Panc1 (cell line): Measurements from ENCODE around the gene KBTBD4. TPM values are rescaled to one million over a fixed set of nuclear protein-coding genes. Genes with fewer than 3 reads are reported as not detected.
A peak's percentile ranks its signal among the peaks of the same experiment; 100 is the strongest.

Experiments
- ATAC-seq: fragments of 200-7000 bp; cut with Tn5 transposase; 2 replicates; pipeline ENCODE4 v1.9.1; 2020; ENCODE audit warnings: mild to moderate bottlenecking, moderate library complexity
- BruUV-seq: library from RNA; stranded (reverse); fragments of 400-500 nt; replicated peaks from 2 replicates; lab custom pipeline; 2021; lab: Mats Ljungman, UMichigan
- CTCF ChIA-PET: fragments of 300-600 bp; sonication (Branson Sonifier 250); formaldehyde crosslinking; loops from one replicate; lab custom pipeline; 2022; ENCODE audit warnings: antibody characterized with exemption; lab: Charles Lee
- POLR2A ChIA-PET: fragments of 300-600 bp; sonication (Branson Sonifier 250); formaldehyde crosslinking; loops from one replicate; lab custom pipeline; 2022; ENCODE audit warnings: antibody characterized with exemption; lab: Charles Lee
- DNase-seq: peaks from one replicate; pipeline ENCODE4 v3.0.0-alpha.2; 2010; ENCODE audit warnings: low read depth, low spot score
- H3K27ac ChIP-seq: 2 replicates; pipeline ENCODE4 v1.5.1; 2011; ENCODE audit warnings: mild to moderate bottlenecking, low read length, inconsistent platforms
- H3K27me3 ChIP-seq: fragments of 200-500 bp; sonication (Bioruptor generic); 2 replicates; pipeline ENCODE4 v1.6.0; 2014; ENCODE audit warnings: low read length, inconsistent platforms; ENCODE audit not compliant: control insufficient read depth, insufficient read depth
- H3K36me3 ChIP-seq: fragments of 200-500 bp; sonication (Bioruptor generic); 2 replicates; pipeline ENCODE4 v1.5.1; 2014; ENCODE audit warnings: inconsistent platforms, mild to moderate bottlenecking, low read length, moderate library complexity; ENCODE audit not compliant: control insufficient read depth, insufficient read depth
- H3K4me1 ChIP-seq: 2 replicates; pipeline ENCODE4 v1.5.1; 2011; ENCODE audit warnings: inconsistent platforms, mild to moderate bottlenecking, low read length, moderate library complexity; ENCODE audit not compliant: control insufficient read depth, insufficient read depth
- H3K4me3 ChIP-seq, 2 experiments: 2 replicates each; pipeline ENCODE4 v1.5.1; 2011 to 2012; ENCODE audit warnings: low read depth in 2 of 2, low read length in 2 of 2, mild to moderate bottlenecking in 2 of 2, inconsistent platforms in 1 of 2, moderate library complexity in 1 of 2
- H3K9me3 ChIP-seq: fragments of 200-500 bp; sonication (Bioruptor generic); 2 replicates; pipeline ENCODE4 v1.5.1; 2014; ENCODE audit warnings: low read depth, mild to moderate bottlenecking, inconsistent platforms, low read length, moderate library complexity; ENCODE audit not compliant: control insufficient read depth, insufficient read depth
- POLR2AphosphoS5 ChIP-seq: IDR thresholded peaks from 2 replicates; pipeline ENCODE4 v1.6.1; 2012; ENCODE audit warnings: mild to moderate bottlenecking, low read depth, low read length, moderate library complexity
- SIN3A ChIP-seq: IDR thresholded peaks from 2 replicates; pipeline ENCODE4 v1.6.1; 2012; ENCODE audit warnings: low read depth, mild to moderate bottlenecking, low read length, moderate library complexity, borderline replicate concordance; ENCODE audit not compliant: insufficient read depth
- TCF7L2 ChIP-seq: IDR thresholded peaks from 2 replicates; pipeline ENCODE4 v1.6.1; 2011; ENCODE audit warnings: mild to moderate bottlenecking, low read depth, low read length, inconsistent platforms
- in situ Hi-C: cut with HindIII; loops from 2 replicates; pipeline ENCODE4 v1.10.0; 2016; ENCODE audit warnings: low sequenced_read_pairs, low pct_unique_long_range_greater_than_20kb
- intact Hi-C: fragments of 100-400 bp; cut with micrococcal nuclease; formaldehyde crosslinking; loops from one replicate; pipeline ENCODE4 v1.10.0; 2022; ENCODE audit not compliant: unreplicated experiment
- total RNA-seq: library from RNA; stranded (reverse); gene quantifications from one replicate; pipeline ENCODE4 v1.2.1, GENCODE V29; 2021; ENCODE audit not compliant: unreplicated experiment
- TF ChIP-seq, protein P1 (sequence below): fragments of 450-650 bp; IDR thresholded peaks from 2 replicates; pipeline ENCODE4 v1.5.1; 2017; ENCODE audit warnings: mild to moderate bottlenecking
- TF ChIP-seq, protein P2 (sequence below), 2 experiments: IDR thresholded peaks; 2 replicates each; pipeline ENCODE4 v1.6.1; 2011 to 2012; ENCODE audit warnings: low read depth in 2 of 2, control low read depth in 1 of 2, low read length in 1 of 2, mild to moderate bottlenecking in 1 of 2, moderate library complexity in 1 of 2; ENCODE audit not compliant: insufficient read depth in 1 of 2

Gene KBTBD4
- total RNA-seq, 1 experiment from 2014 or later = 23.2 TPM

DNA sequence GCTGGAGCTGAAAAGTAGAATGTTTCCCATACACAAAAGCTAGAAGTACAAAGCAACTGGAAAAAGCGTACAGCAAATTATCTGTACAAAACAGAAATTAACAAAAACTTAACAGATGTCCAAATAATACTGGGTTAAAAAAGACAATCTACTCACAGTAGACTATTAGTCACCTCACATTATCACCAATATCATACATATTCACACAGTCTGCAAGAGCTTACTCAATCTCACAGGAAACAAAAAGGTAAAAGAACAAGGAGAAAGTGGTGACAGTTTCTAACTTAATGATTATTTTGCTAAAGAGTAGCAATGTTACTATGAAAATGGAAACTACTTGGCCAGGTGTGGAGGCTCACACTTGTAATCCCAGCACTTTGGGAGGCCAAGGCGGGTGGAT lies 37.7 kb downstream of the KBTBD4 start:
- intact Hi-C loops (no loop called here), in situ Hi-C loops (no loop called here)
- ChIA-PET CTCF (no interaction called here), POLR2A (no interaction called here)
- TF ChIP-seq POLR2AphosphoS5 (no peak), TCF7L2 (no peak), SIN3A (no peak)
- TF ChIP-seq, protein P1, sequence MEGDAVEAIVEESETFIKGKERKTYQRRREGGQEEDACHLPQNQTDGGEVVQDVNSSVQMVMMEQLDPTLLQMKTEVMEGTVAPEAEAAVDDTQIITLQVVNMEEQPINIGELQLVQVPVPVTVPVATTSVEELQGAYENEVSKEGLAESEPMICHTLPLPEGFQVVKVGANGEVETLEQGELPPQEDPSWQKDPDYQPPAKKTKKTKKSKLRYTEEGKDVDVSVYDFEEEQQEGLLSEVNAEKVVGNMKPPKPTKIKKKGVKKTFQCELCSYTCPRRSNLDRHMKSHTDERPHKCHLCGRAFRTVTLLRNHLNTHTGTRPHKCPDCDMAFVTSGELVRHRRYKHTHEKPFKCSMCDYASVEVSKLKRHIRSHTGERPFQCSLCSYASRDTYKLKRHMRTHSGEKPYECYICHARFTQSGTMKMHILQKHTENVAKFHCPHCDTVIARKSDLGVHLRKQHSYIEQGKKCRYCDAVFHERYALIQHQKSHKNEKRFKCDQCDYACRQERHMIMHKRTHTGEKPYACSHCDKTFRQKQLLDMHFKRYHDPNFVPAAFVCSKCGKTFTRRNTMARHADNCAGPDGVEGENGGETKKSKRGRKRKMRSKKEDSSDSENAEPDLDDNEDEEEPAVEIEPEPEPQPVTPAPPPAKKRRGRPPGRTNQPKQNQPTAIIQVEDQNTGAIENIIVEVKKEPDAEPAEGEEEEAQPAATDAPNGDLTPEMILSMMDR = no peak
- TF ChIP-seq, protein P2, sequence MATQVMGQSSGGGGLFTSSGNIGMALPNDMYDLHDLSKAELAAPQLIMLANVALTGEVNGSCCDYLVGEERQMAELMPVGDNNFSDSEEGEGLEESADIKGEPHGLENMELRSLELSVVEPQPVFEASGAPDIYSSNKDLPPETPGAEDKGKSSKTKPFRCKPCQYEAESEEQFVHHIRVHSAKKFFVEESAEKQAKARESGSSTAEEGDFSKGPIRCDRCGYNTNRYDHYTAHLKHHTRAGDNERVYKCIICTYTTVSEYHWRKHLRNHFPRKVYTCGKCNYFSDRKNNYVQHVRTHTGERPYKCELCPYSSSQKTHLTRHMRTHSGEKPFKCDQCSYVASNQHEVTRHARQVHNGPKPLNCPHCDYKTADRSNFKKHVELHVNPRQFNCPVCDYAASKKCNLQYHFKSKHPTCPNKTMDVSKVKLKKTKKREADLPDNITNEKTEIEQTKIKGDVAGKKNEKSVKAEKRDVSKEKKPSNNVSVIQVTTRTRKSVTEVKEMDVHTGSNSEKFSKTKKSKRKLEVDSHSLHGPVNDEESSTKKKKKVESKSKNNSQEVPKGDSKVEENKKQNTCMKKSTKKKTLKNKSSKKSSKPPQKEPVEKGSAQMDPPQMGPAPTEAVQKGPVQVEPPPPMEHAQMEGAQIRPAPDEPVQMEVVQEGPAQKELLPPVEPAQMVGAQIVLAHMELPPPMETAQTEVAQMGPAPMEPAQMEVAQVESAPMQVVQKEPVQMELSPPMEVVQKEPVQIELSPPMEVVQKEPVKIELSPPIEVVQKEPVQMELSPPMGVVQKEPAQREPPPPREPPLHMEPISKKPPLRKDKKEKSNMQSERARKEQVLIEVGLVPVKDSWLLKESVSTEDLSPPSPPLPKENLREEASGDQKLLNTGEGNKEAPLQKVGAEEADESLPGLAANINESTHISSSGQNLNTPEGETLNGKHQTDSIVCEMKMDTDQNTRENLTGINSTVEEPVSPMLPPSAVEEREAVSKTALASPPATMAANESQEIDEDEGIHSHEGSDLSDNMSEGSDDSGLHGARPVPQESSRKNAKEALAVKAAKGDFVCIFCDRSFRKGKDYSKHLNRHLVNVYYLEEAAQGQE (IDR thresholded peaks at IDR 0.05; ENCODE audit: insufficient read depth in 1 of 2, low read depth in 2 of 2, low read length in 1 of 2) = no peak
- no peaks in the 10 kb centered on the region for H3K9me3 ChIP-seq
- DNase-seq (no peak), ATAC-seq (no peak)
- no peaks in the 10 kb centered on the region for H3K36me3 ChIP-seq
- no peak overlapping the region for H3K27ac ChIP-seq
- H3K4me1 ChIP-seq = peaks cover 20% of the 10 kb centered on the region
- no peak overlapping the region for H3K4me3 ChIP-seq
- no peaks in the 10 kb centered on the region for H3K27me3 ChIP-seq
- BruUV-seq = no TSS peak

DNA sequence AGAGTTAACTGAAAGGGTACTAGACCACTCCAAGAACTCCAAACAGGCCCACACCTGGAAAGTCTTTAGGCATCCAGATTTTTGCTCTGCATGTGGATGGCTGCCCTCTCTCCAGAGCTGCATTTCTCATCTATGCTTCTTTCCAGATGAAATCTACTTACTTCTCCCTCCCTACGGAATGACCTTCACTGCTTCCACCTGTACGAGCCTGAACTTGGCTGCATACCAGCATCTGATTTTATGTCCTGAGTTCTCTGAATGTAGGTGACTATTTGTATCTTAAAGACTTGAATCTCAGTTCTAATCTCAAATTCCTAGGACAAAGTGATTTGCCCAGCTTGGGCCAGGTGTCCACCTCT lies 39.1 kb downstream of the KBTBD4 start:
- H3K36me3 ChIP-seq = no peaks in the 10 kb centered on the region
- TF ChIP-seq TCF7L2 (no peak), POLR2AphosphoS5 (no peak), SIN3A (no peak)
- TF ChIP-seq, protein P2 (IDR thresholded peaks at IDR 0.05; ENCODE audit: insufficient read depth in 1 of 2, low read depth in 2 of 2, low read length in 1 of 2) = no peak
- TF ChIP-seq, protein P1 = no peak
- peaks cover 20% of the 10 kb centered on the region for H3K4me1 ChIP-seq
- no peak overlapping the region for H3K27ac ChIP-seq
- BruUV-seq = no TSS peak
- H3K9me3 ChIP-seq = no peaks in the 10 kb centered on the region
- POLR2A ChIA-PET = no interaction called here
- peak; percentile 30 for ATAC-seq
- H3K4me3 ChIP-seq = no peak overlapping the region
- CTCF ChIA-PET = no interaction called here
- in situ Hi-C loops = no loop called here
- no peaks in the 10 kb centered on the region for H3K27me3 ChIP-seq
- intact Hi-C loops = no loop called here
- DNase-seq = no peak
